Liver (tissue), 9 donors: ENCODE measurements around the gene SRRM3. TPM values are rescaled to one million over a fixed set of nuclear protein-coding genes. Genes with fewer than 3 reads are reported as not detected.

ENCODE experiments used
- DNase-seq: peaks from one replicate; pipeline ENCODE4 v3.0.0-alpha.2; 2017; ENCODE audit warnings: low spot score
- H3K27ac ChIP-seq, 2 donors: one replicate each; pipeline ENCODE4 v1.7.0; 2013; ENCODE audit warnings: inconsistent platforms in 2 of 2, low read length in 2 of 2, control low read depth in 1 of 2, low read depth in 1 of 2, mild to moderate bottlenecking in 1 of 2
- H3K27me3 ChIP-seq, 4 donors: one replicate each; pipeline versions ENCODE4 v1.6.1 to v1.7.0; 2013; ENCODE audit warnings: low read length in 3 of 4, inconsistent platforms in 1 of 4, mild to moderate bottlenecking in 1 of 4, moderate library complexity in 1 of 4; ENCODE audit not compliant: control insufficient read depth in 4 of 4, insufficient read depth in 4 of 4
- H3K36me3 ChIP-seq, 4 donors: one replicate each; pipeline versions ENCODE4 v1.6.1 to v1.7.0; 2013; ENCODE audit warnings: low read length in 3 of 4, mild to moderate bottlenecking in 3 of 4, low read depth in 1 of 4, moderate library complexity in 1 of 4; ENCODE audit not compliant: control insufficient read depth in 4 of 4, insufficient read depth in 3 of 4
- H3K4me1 ChIP-seq, 4 donors: one replicate each; pipeline versions ENCODE4 v1.6.1 to v1.7.0; 2013; ENCODE audit warnings: low read length in 3 of 4, mild to moderate bottlenecking in 3 of 4, moderate library complexity in 1 of 4; ENCODE audit not compliant: control insufficient read depth in 4 of 4, insufficient read depth in 4 of 4
- H3K4me3 ChIP-seq, 3 donors: one replicate each; pipeline versions ENCODE4 v1.6.1 to v1.7.0; 2013; ENCODE audit warnings: low read length in 3 of 3, control low read depth in 1 of 3, low read depth in 1 of 3, mild to moderate bottlenecking in 1 of 3
- H3K9ac ChIP-seq, 2 donors: one replicate each; pipeline ENCODE4 v1.7.0; 2013; ENCODE audit warnings: low read length in 2 of 2, mild to moderate bottlenecking in 2 of 2, moderate library complexity in 2 of 2, control low read depth in 1 of 2, low read depth in 1 of 2
- H3K9me3 ChIP-seq, 4 donors: one replicate each; pipeline versions ENCODE4 v1.6.1 to v1.7.0; 2013; ENCODE audit warnings: low read length in 3 of 4; ENCODE audit not compliant: control insufficient read depth in 4 of 4
- EGR1 ChIP-seq, 2 donors: IDR thresholded peaks; 2 replicates each; pipeline ENCODE4 v1.6.1; 2016 to 2018; ENCODE audit warnings: antibody characterized with exemption in 2 of 2, low read depth in 2 of 2
- FOXA1 ChIP-seq: IDR thresholded peaks from 2 replicates; pipeline ENCODE4 v1.6.1; 2016; ENCODE audit warnings: antibody characterized with exemption
- GABPA ChIP-seq, 2 donors: IDR thresholded peaks in 1 of 2; conservative IDR thresholded peaks in 1 of 2; 2 replicates each; pipeline ENCODE4 v1.6.1; 2016; ENCODE audit warnings: antibody characterized with exemption in 2 of 2, mild to moderate bottlenecking in 1 of 2, moderate library complexity in 1 of 2
- HNF4A ChIP-seq, 2 donors: conservative IDR thresholded peaks; 2 replicates each; pipeline ENCODE4 v1.6.1; 2016; ENCODE audit warnings: antibody characterized with exemption in 2 of 2, mild to moderate bottlenecking in 2 of 2
- HNF4G ChIP-seq: IDR thresholded peaks from 2 replicates; pipeline ENCODE4 v1.6.1; 2016; ENCODE audit warnings: antibody characterized with exemption
- NR2F2 ChIP-seq: IDR thresholded peaks from 2 replicates; pipeline ENCODE4 v1.6.1; 2016; ENCODE audit warnings: antibody characterized with exemption
- RAD21 ChIP-seq, 2 donors: IDR thresholded peaks; 2 replicates each; pipeline ENCODE4 v1.6.1; 2016; ENCODE audit warnings: antibody characterized with exemption in 2 of 2, mild to moderate bottlenecking in 2 of 2
- RXRA ChIP-seq, 2 donors: IDR thresholded peaks; 2 replicates each; pipeline ENCODE4 v1.6.1; 2017 to 2018; ENCODE audit warnings: antibody characterized with exemption in 2 of 2, mild to moderate bottlenecking in 1 of 2
- SP1 ChIP-seq: IDR thresholded peaks from 2 replicates; pipeline ENCODE4 v1.6.1; 2018; ENCODE audit warnings: antibody characterized with exemption, mild to moderate bottlenecking
- TAF1 ChIP-seq: conservative IDR thresholded peaks from 2 replicates; pipeline ENCODE4 v1.6.1; 2016; ENCODE audit warnings: antibody characterized with exemption, mild to moderate bottlenecking
- WGBS: extraction: QIAGEN DNeasy Blood & Tissue Kit; methylation state at CpG from one replicate; pipeline ENCODE4 v1.1.7; 2013; 5-methylcytosine and 5-hydroxymethylcytosine counted together
- polyA plus RNA-seq, 2 donors: library from polyadenylated mRNA; stranded (reverse) in 1 of 2; unstranded in 1 of 2; fragments of 200-250 nt in 1 of 2; fragments of >200 nt in 1 of 2; fragmentation: Nextera tagmentation in 1 of 2; extraction: Ambion mirVana in 1 of 2; gene quantifications; one replicate each; pipeline versions ENCODE4 v1.2.1 to v1.2.3, GENCODE V29; 2013 to 2015
- total RNA-seq, 2 donors: library from RNA; depleted of rRNA; stranded (reverse); fragments of >200 nt; gene quantifications; one replicate each; pipeline ENCODE4 v1.2.3, GENCODE V29; 2014
- TF ChIP-seq, protein P1 (sequence below): IDR thresholded peaks from 2 replicates; pipeline ENCODE4 v1.6.1; 2016; ENCODE audit warnings: antibody characterized with exemption, mild to moderate bottlenecking
- TF ChIP-seq, protein P2 (sequence below): fragments of 150-350 bp; IDR thresholded peaks from 2 replicates; pipeline ENCODE4 v1.5.1; 2017; ENCODE audit warnings: improper control_type of control experiment, low read depth, low read length; ENCODE audit not compliant: missing input control
- TF ChIP-seq, protein P3 (sequence below): IDR thresholded peaks from 2 replicates; pipeline ENCODE4 v1.6.1; 2016; ENCODE audit warnings: antibody characterized with exemption
- TF ChIP-seq, protein P4 (sequence below): IDR thresholded peaks from 2 replicates; pipeline ENCODE4 v1.6.1; 2016; ENCODE audit warnings: antibody characterized with exemption
- donor health status: healthy.
- donor health status: healthy.
- donor health status: healthy.
- donor health status: healthy.
- donor health status: healthy.

SRRM3 gene
- total and polyA plus RNA-seq, 4 donors, result 0.08 to 0.16 TPM; not detected in 2

DNA sequence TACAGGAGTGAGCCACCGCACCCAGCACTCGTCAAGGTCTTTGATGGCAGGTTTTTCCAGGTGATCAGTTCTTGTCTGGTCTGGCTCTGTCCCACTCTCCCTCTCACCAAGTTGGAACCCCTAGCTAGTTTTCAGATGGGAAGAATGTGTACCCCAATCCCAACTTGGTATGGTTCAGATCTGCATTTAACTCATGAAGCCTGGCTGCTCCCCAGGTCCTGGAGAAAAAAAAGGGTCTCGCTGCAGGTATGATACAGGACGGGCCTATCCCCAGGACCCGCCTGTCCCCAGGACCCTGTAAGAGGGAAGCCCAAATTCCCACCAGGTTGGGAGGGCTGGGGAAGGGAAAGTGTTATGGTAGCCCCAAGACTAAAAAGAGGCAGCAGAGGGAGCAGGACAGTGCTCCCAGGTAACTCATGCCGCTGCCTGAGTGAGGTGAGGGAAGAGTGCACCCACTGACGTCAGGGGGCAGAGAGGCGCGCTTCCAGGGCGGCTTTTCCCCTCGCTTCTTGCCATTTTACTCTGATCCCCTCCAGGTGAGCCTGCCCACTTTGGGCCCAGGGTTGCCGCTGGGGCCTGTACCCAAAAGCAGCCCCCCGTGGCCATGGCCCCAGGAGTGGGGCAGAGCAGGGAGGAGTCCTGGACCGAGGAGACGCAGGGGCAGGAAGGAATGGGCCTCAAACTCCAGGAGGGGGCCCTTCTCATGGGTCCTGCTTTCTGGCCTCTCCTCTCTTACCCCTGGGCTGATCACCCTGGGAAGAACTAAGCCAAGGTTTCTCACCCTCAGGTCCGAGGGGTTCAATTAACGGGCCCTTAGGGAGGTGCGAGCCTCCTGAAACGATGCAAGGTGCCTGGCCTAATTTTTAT is 36.4 kb upstream of the SRRM3 start:
- TF ChIP-seq GABPA (IDR thresholded peaks at IDR 0.05 in 1 of 2, conservative IDR thresholded peaks at IDR 0.05 in 1 of 2) (no peak), FOXA1 (no peak), HNF4G (no peak)
- H3K9me3 ChIP-seq, result no peaks in the 10 kb centered on the region
- no peak overlapping the region for H3K27ac ChIP-seq
- H3K9ac ChIP-seq, result no peak overlapping the region
- no peaks in the 10 kb centered on the region for H3K4me1 ChIP-seq
- H3K27me3 ChIP-seq, result no peaks in the 10 kb centered on the region
- no peaks in the 10 kb centered on the region for H3K36me3 ChIP-seq
- H3K4me3 ChIP-seq, result no peak overlapping the region
- WGBS, result 98% methylated on average over 19 of the region's 19 CpGs
- no peak for DNase-seq

DNA sequence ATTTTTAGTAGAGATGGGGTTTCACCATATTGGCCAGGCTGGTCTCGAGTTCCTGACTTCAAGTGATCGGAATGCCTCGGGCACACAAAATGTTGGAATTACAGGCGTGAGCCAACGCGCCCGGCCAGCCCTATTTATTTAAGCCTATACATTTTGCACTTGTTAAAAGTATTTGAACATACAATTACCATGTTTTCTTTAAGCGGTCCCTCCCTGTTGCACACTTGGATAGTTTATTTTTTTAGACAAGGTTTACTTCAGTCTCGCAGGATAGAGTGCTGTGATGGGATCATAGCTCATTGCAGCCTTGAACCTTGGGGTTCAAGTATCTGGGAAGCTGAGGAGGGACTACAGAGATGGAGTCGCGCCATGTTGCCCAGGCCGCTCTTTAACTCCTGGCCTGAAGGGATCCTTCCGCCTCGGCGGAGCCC is 35.7 kb upstream of the SRRM3 start:
- Histone ChIP-seq H3K27ac (peak overlapping the region; percentile 96 to 98), H3K27me3 (no peaks in the 10 kb centered on the region), H3K36me3 (no peaks in the 10 kb centered on the region), H3K9me3 (no peaks in the 10 kb centered on the region), H3K4me1 (no peaks in the 10 kb centered on the region), H3K4me3 (peak overlapping the region; percentile 3 to 55 (median 53)), H3K9ac (peak overlapping the region in 1 of 2 donors; percentile 56)
- 86% methylated on average over 15 of the region's 15 CpGs for WGBS
- DNase-seq, result no peak
- TF ChIP-seq SP1, result no peak
- TF ChIP-seq GABPA (IDR thresholded peaks at IDR 0.05 in 1 of 2, conservative IDR thresholded peaks at IDR 0.05 in 1 of 2), result no peak
- TF ChIP-seq RXRA (IDR thresholded peaks at IDR 0.05), result no peak
- TF ChIP-seq, protein P1, sequence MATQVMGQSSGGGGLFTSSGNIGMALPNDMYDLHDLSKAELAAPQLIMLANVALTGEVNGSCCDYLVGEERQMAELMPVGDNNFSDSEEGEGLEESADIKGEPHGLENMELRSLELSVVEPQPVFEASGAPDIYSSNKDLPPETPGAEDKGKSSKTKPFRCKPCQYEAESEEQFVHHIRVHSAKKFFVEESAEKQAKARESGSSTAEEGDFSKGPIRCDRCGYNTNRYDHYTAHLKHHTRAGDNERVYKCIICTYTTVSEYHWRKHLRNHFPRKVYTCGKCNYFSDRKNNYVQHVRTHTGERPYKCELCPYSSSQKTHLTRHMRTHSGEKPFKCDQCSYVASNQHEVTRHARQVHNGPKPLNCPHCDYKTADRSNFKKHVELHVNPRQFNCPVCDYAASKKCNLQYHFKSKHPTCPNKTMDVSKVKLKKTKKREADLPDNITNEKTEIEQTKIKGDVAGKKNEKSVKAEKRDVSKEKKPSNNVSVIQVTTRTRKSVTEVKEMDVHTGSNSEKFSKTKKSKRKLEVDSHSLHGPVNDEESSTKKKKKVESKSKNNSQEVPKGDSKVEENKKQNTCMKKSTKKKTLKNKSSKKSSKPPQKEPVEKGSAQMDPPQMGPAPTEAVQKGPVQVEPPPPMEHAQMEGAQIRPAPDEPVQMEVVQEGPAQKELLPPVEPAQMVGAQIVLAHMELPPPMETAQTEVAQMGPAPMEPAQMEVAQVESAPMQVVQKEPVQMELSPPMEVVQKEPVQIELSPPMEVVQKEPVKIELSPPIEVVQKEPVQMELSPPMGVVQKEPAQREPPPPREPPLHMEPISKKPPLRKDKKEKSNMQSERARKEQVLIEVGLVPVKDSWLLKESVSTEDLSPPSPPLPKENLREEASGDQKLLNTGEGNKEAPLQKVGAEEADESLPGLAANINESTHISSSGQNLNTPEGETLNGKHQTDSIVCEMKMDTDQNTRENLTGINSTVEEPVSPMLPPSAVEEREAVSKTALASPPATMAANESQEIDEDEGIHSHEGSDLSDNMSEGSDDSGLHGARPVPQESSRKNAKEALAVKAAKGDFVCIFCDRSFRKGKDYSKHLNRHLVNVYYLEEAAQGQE, result no peak
- no peak for TF ChIP-seq FOXA1

DNA sequence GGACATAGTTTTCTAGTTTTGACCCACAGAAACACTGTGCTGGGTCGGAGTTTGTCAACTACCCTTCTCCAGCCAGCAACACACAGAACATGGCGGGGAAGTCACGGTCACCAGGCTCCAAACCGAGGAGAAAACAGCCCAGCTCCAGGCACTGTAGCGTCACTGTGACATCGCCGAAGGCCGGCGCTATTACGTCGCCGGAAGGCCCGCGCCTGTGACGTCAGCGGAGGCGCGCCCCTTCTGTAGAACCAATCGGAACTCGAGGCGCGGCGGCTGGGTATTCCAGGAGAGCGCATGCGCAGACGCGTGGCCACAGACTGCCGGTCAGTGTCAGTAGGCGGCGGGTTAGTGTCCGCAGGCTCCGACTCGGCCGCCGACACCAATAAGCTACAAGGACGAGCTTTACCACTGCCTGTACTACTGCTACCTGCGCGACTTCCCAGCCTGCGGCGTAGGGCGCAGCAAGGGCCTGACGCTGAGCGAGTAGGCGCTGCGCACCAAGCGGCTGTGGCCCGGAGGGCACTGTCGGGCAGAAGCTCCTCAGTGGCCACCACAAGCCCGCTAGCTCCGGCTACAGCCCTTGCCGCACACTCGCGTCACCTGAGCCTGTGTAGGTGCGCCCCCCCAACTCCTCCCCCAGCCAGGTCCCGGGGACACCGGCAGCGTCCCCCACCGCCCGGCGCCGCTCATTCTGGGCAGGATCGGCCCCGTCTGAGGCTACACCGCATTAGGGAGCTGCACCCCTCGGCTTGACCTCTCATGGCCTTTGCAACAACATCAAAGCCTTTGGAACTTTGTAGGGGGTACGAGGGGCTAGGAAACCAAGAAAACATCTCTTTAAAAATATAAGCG is 35.1 kb upstream of the SRRM3 start:
- H3K4me1 ChIP-seq, result no peaks in the 10 kb centered on the region
- no peaks in the 10 kb centered on the region for H3K9me3 ChIP-seq
- DNase-seq, result peak; percentile 94
- no peaks in the 10 kb centered on the region for H3K27me3 ChIP-seq
- WGBS, result 1% methylated on average over 67 of the region's 67 CpGs
- peak overlapping the region; percentile 84 to 92 for H3K9ac ChIP-seq
- H3K27ac ChIP-seq, result peak overlapping the region; percentile 96 to 98
- H3K4me3 ChIP-seq, result peak overlapping the region; percentile 55 to 72 (median 72)
- H3K36me3 ChIP-seq, result no peaks in the 10 kb centered on the region
- peak in 1 of 2 donors; percentile 39 for TF ChIP-seq RAD21 (IDR thresholded peaks at IDR 0.05)
- TF ChIP-seq, protein P2, sequence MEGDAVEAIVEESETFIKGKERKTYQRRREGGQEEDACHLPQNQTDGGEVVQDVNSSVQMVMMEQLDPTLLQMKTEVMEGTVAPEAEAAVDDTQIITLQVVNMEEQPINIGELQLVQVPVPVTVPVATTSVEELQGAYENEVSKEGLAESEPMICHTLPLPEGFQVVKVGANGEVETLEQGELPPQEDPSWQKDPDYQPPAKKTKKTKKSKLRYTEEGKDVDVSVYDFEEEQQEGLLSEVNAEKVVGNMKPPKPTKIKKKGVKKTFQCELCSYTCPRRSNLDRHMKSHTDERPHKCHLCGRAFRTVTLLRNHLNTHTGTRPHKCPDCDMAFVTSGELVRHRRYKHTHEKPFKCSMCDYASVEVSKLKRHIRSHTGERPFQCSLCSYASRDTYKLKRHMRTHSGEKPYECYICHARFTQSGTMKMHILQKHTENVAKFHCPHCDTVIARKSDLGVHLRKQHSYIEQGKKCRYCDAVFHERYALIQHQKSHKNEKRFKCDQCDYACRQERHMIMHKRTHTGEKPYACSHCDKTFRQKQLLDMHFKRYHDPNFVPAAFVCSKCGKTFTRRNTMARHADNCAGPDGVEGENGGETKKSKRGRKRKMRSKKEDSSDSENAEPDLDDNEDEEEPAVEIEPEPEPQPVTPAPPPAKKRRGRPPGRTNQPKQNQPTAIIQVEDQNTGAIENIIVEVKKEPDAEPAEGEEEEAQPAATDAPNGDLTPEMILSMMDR, result no peak
- TF ChIP-seq TAF1, result peak; percentile 88
- TF ChIP-seq NR2F2, result no peak
- no peak for TF ChIP-seq FOXA1
- TF ChIP-seq EGR1 (IDR thresholded peaks at IDR 0.05; ENCODE audit: low read depth in 2 of 2), result no peak
- TF ChIP-seq, protein P3, sequence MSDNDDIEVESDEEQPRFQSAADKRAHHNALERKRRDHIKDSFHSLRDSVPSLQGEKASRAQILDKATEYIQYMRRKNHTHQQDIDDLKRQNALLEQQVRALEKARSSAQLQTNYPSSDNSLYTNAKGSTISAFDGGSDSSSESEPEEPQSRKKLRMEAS, result peak; percentile 16
- TF ChIP-seq, protein P4, sequence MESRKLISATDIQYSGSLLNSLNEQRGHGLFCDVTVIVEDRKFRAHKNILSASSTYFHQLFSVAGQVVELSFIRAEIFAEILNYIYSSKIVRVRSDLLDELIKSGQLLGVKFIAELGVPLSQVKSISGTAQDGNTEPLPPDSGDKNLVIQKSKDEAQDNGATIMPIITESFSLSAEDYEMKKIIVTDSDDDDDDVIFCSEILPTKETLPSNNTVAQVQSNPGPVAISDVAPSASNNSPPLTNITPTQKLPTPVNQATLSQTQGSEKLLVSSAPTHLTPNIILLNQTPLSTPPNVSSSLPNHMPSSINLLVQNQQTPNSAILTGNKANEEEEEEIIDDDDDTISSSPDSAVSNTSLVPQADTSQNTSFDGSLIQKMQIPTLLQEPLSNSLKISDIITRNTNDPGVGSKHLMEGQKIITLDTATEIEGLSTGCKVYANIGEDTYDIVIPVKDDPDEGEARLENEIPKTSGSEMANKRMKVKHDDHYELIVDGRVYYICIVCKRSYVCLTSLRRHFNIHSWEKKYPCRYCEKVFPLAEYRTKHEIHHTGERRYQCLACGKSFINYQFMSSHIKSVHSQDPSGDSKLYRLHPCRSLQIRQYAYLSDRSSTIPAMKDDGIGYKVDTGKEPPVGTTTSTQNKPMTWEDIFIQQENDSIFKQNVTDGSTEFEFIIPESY, result peak; percentile 19
- peak in 1 of 2 donors; percentile 16 for TF ChIP-seq HNF4A (conservative IDR thresholded peaks at IDR 0.05)
